ENCODE results near the gene MIER2.

DNA sequence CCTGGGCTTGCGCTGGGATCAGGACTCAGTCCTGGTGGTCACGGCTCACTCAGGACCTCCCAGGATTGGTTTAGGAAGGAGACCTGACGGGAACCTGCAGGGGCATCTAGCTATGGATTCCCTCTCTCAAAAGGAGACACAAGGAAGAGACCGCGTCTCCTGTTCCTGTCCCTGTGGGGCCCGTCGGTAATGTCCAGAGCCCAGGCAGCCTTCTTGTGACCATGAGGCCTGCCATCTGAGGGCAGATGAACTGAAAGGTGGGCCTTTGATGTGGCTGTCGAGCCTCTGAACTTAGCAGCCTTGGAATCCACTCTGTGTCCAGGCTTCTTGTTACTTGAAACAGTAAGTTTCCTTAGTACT is 31.5 kb upstream of the MIER2 start:
- TF ChIP-seq SIN3A (IDR thresholded peaks at IDR 0.05; ENCODE audit: low read depth, low read length) (no peak), MYC (IDR thresholded peaks at IDR 0.05; ENCODE audit: insufficient read depth, insufficient read length, insufficient replicate concordance, low read length, severe bottlenecking) (no peak), PML (IDR thresholded peaks at IDR 0.05; ENCODE audit: low read length) (no peak), EZH2 (IDR thresholded peaks at IDR 0.05; ENCODE audit: borderline replicate concordance, control insufficient read depth, low read depth, low read length) (no peak), POLR2A (IDR thresholded peaks at IDR 0.05; ENCODE audit: low read depth, low read length) (no peak), SIX5 (IDR thresholded peaks at IDR 0.05; ENCODE audit: low read depth, low read length, severe bottlenecking) (no peak), TAF1 (IDR thresholded peaks at IDR 0.05; ENCODE audit: borderline replicate concordance, low read depth, low read length) (no peak), KDM1A (IDR thresholded peaks at IDR 0.05; ENCODE audit: borderline replicate concordance) (no peak), SPI1 (IDR thresholded peaks at IDR 0.05; ENCODE audit: borderline replicate concordance, insufficient read depth, low read depth, low read length) (no peak), NFYB (IDR thresholded peaks at IDR 0.05; ENCODE audit: insufficient read depth, low read depth, low read length) (no peak), ETV6 (conservative IDR thresholded peaks at IDR 0.05 in 1 of 2, IDR thresholded peaks at IDR 0.05 in 1 of 2; ENCODE audit: borderline replicate concordance in 1 of 2, low read depth in 1 of 2) (no peak)
- TF ChIP-seq, protein P1, sequence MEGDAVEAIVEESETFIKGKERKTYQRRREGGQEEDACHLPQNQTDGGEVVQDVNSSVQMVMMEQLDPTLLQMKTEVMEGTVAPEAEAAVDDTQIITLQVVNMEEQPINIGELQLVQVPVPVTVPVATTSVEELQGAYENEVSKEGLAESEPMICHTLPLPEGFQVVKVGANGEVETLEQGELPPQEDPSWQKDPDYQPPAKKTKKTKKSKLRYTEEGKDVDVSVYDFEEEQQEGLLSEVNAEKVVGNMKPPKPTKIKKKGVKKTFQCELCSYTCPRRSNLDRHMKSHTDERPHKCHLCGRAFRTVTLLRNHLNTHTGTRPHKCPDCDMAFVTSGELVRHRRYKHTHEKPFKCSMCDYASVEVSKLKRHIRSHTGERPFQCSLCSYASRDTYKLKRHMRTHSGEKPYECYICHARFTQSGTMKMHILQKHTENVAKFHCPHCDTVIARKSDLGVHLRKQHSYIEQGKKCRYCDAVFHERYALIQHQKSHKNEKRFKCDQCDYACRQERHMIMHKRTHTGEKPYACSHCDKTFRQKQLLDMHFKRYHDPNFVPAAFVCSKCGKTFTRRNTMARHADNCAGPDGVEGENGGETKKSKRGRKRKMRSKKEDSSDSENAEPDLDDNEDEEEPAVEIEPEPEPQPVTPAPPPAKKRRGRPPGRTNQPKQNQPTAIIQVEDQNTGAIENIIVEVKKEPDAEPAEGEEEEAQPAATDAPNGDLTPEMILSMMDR (IDR thresholded peaks at IDR 0.05 in 2 of 3, conservative IDR thresholded peaks at IDR 0.05 in 1 of 3; ENCODE audit: control insufficient read depth in 2 of 3, extremely low read depth in 1 of 3, insufficient read depth in 1 of 3, low read depth in 3 of 3, low read length in 3 of 3), result no peak
- TF ChIP-seq, protein P2, sequence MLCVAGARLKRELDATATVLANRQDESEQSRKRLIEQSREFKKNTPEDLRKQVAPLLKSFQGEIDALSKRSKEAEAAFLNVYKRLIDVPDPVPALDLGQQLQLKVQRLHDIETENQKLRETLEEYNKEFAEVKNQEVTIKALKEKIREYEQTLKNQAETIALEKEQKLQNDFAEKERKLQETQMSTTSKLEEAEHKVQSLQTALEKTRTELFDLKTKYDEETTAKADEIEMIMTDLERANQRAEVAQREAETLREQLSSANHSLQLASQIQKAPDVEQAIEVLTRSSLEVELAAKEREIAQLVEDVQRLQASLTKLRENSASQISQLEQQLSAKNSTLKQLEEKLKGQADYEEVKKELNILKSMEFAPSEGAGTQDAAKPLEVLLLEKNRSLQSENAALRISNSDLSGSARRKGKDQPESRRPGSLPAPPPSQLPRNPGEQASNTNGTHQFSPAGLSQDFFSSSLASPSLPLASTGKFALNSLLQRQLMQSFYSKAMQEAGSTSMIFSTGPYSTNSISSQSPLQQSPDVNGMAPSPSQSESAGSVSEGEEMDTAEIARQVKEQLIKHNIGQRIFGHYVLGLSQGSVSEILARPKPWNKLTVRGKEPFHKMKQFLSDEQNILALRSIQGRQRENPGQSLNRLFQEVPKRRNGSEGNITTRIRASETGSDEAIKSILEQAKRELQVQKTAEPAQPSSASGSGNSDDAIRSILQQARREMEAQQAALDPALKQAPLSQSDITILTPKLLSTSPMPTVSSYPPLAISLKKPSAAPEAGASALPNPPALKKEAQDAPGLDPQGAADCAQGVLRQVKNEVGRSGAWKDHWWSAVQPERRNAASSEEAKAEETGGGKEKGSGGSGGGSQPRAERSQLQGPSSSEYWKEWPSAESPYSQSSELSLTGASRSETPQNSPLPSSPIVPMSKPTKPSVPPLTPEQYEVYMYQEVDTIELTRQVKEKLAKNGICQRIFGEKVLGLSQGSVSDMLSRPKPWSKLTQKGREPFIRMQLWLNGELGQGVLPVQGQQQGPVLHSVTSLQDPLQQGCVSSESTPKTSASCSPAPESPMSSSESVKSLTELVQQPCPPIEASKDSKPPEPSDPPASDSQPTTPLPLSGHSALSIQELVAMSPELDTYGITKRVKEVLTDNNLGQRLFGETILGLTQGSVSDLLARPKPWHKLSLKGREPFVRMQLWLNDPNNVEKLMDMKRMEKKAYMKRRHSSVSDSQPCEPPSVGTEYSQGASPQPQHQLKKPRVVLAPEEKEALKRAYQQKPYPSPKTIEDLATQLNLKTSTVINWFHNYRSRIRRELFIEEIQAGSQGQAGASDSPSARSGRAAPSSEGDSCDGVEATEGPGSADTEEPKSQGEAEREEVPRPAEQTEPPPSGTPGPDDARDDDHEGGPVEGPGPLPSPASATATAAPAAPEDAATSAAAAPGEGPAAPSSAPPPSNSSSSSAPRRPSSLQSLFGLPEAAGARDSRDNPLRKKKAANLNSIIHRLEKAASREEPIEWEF (IDR thresholded peaks at IDR 0.05; ENCODE audit: insufficient replicate concordance, low read depth, low read length), result no peak

All from GM12878 (cell line).